Fibroblast of skin of right quadriceps (primary cell): ENCODE data around the gene VWA2.

ENCODE experiments used
- DNase-seq: peaks from one replicate; pipeline ENCODE4 v3.0.0-alpha.2; 2013

The VWA2 gene

GRCh38 chr10:114239117-114239993, at the start of gene VWA2:
Gene VWA2, plus strand, starts transcription at chr10:114239254. Its CDS starts 9,460 bp downstream, at chr10:114248714.
- no peak for DNase-seq

GRCh38 chr10:114189700-114190099, 49.4 kb upstream of the VWA2 start:
- DNase-seq: no peak

- no peak for DNase-seq
Measured at GRCh38 chr10:114195079-114195478, 44.0 kb upstream of the VWA2 start.

- DNase-seq: no peak
Measured at GRCh38 chr10:114199239-114199638, 39.8 kb upstream of the VWA2 start.

- DNase-seq: no peak
Measured at GRCh38 chr10:114202812-114203211, 36.2 kb upstream of the VWA2 start.

GRCh38 chr10:114206902-114207301, 32.2 kb upstream of the VWA2 start:
- DNase-seq: no peak

GRCh38 chr10:114207349-114207748, 31.7 kb upstream of the VWA2 start:
- DNase-seq: no peak

- no peak for DNase-seq
Measured at GRCh38 chr10:114208351-114208750, 30.7 kb upstream of the VWA2 start.

GRCh38 chr10:114212153-114212552, 26.9 kb upstream of the VWA2 start:
- DNase-seq: no peak

- DNase-seq: no peak
Measured at GRCh38 chr10:114215033-114215432, 24.0 kb upstream of the VWA2 start.

- no peak for DNase-seq
Measured at GRCh38 chr10:114220281-114220680, 18.8 kb upstream of the VWA2 start.

GRCh38 chr10:114221235-114221634, 17.8 kb upstream of the VWA2 start:
- DNase-seq: no peak

GRCh38 chr10:114223066-114223465, 16.0 kb upstream of the VWA2 start:
- no peak for DNase-seq

GRCh38 chr10:114228156-114228555, 10.9 kb upstream of the VWA2 start:
- no peak for DNase-seq

- DNase-seq: no peak
Measured at GRCh38 chr10:114232561-114233176, 6.4 kb upstream of the VWA2 start.

GRCh38 chr10:114233482-114233881, 5.6 kb upstream of the VWA2 start:
- DNase-seq: no peak

GRCh38 chr10:114234132-114234531, 4.9 kb upstream of the VWA2 start:
- no peak for DNase-seq

GRCh38 chr10:114239994-114240345, 916 bp downstream of the VWA2 start:
- no peak for DNase-seq

GRCh38 chr10:114242235-114242634, 3.2 kb downstream of the VWA2 start:
- no peak for DNase-seq

GRCh38 chr10:114243661-114244060, 4.6 kb downstream of the VWA2 start:
- no peak for DNase-seq

GRCh38 chr10:114244126-114244525, 5.1 kb downstream of the VWA2 start:
- no peak for DNase-seq

GRCh38 chr10:114245121-114245791, 6.2 kb downstream of the VWA2 start:
- no peak for DNase-seq

GRCh38 chr10:114246679-114247305, 7.7 kb downstream of the VWA2 start:
- no peak for DNase-seq
